ENCODE results near the gene ADD1. TPM values are rescaled to one million over a fixed set of nuclear protein-coding genes. Genes with fewer than 3 reads are reported as not detected.

ADD1 gene, protein sequence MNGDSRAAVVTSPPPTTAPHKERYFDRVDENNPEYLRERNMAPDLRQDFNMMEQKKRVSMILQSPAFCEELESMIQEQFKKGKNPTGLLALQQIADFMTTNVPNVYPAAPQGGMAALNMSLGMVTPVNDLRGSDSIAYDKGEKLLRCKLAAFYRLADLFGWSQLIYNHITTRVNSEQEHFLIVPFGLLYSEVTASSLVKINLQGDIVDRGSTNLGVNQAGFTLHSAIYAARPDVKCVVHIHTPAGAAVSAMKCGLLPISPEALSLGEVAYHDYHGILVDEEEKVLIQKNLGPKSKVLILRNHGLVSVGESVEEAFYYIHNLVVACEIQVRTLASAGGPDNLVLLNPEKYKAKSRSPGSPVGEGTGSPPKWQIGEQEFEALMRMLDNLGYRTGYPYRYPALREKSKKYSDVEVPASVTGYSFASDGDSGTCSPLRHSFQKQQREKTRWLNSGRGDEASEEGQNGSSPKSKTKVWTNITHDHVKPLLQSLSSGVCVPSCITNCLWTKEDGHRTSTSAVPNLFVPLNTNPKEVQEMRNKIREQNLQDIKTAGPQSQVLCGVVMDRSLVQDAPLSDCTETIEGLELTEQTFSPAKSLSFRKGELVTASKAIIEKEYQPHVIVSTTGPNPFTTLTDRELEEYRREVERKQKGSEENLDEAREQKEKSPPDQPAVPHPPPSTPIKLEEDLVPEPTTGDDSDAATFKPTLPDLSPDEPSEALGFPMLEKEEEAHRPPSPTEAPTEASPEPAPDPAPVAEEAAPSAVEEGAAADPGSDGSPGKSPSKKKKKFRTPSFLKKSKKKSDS
- 173 and 187 TPM in 2 replicates for total RNA-seq

DNA sequence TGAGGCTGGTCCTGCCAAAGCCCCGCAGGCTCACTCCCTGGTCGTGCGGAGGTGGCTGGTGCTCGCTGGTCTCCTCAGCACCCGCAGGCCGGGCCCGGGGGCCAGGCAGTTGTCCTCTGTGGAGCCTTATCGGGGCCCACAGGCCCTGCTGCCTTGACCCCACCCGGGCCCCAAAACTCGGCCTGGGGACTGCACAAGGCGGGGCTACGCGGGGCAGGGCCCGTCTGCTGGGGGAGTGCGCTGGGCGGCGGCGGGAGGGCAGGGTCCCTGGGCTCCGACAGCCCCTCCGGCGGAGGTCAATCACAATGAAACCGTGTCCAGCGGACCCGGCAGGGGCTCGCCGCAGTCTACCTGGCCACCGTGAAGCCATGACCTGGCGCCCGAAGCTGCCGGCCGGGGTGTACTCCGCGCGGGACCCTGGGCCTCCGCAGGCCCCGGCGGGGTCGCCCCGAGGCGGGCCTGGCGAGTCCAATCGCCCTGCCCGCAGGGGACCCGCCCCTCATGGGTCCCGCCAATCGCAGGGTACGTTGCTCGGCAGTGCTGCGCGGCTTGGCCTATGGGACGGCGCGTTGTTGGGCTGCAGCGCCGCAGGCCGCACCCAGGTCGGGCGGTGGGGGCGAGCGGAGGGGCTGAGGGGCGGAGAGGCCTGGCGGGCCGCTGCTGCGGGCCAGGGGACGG lies at the start of gene ADD1:
Gene ADD1, plus strand, starts transcription at position 582 of the 678 bp plus-strand sequence. CDS start 32,072 bp downstream, outside the sequence.

GRCh38 chr4:2963175-2963965 lies 119.7 kb downstream of the ADD1 start, which contains the start of the genes GRK4 and NOP14:
Gene GRK4 (plus strand): TSS chr4:2963571. CDS start chr4:2964071, 500 bp downstream.
Gene NOP14 (minus strand): TSS chr4:2963406. CDS start chr4:2963319, 87 bp downstream.

Other genes with a start within 250 kb of the ADD1 start
- 44.6 and 47.7 TPM in 2 replicates for gene TNIP2, start 87.5 kb upstream of the ADD1 start, total RNA-seq
- 7.1 and 9.1 TPM in 2 replicates for gene SH3BP2, start 50.8 kb upstream of the ADD1 start, total RNA-seq
- 18.3 and 22.9 TPM in 2 replicates for gene NOP14, start 119.6 kb downstream of the ADD1 start, total RNA-seq
- 3.4 and 3.6 TPM in 2 replicates for gene GRK4, start 119.7 kb downstream of the ADD1 start, total RNA-seq
- gene HTT-AS, start 230.7 kb downstream of the ADD1 start, total RNA-seq: not detected in 2 replicates
- gene HTT, start 230.8 kb downstream of the ADD1 start, total RNA-seq: 29.2 and 36.6 TPM in 2 replicates

All from aortic smooth muscle cell (primary cell).